Measurements from ENCODE around the gene STUB1. TPM values are rescaled to one million over a fixed set of nuclear protein-coding genes. Genes with fewer than 3 reads are reported as not detected.

STUB1 gene
- total RNA-seq: 100 to 1,000 TPM; 152 to 213 (median 186) TPM

- Histone ChIP-seq H3K27ac (peak within 1 kb of the TSS; percentile 85 to 97 (median 94)), H3K27me3 (no peaks in the 10 kb centered on the region), H3K4me1 (peaks cover 0 to 61% (median 46%) of the 10 kb centered on the region in 4 donors), H3K9me3 (no peaks in the 10 kb centered on the region), H3K4me3 (peak within 1 kb of the TSS; percentile 69 to 91 (median 85)), H3K36me3 (peaks cover 0 to 22% (median 15%) of the 10 kb centered on the region in 3 donors)
- WGBS, 2 donors: 0 to 1% methylated on average over 32 to 44 of the region's 91 CpGs
- TF ChIP-seq POLR2A (IDR thresholded peaks at IDR 0.05) (peak; percentile 59 to 88), EP300 (IDR thresholded peaks at IDR 0.05) (peak in 1 of 2 donors; percentile 60), CTCF (IDR thresholded peaks at IDR 0.05) (peak in 1 of 5 experiments; percentile 29)
- peak; percentile 74 to 81 for DNase-seq (ENCODE audit: low spot score in 2 of 2)
Observed at GRCh38 chr16:679814-680624, at the start of gene STUB1. Gene STUB1, plus strand, starts transcription at chr16:680410. Its CDS starts 116 bp downstream, at chr16:680526.

GRCh38 chr16:630815-631405, 49.3 kb upstream of the STUB1 start, which contains the start of gene WFIKKN1:
Gene WFIKKN1, plus strand, starts transcription at chr16:630985. Its CDS starts 269 bp downstream, at chr16:631254.
- peaks cover 0 to 62% (median 34%) of the 10 kb centered on the region in 4 donors for H3K4me1 ChIP-seq
- no peak within 1 kb of the TSS for H3K4me3 ChIP-seq
- no peak for TF ChIP-seq POLR2A (IDR thresholded peaks at IDR 0.05)
- no peak for TF ChIP-seq EP300 (IDR thresholded peaks at IDR 0.05)
- no peak for TF ChIP-seq CTCF (IDR thresholded peaks at IDR 0.05)
- peak within 1 kb of the TSS in 3 of 4 donors; percentile 56 to 87 (median 76) for H3K27ac ChIP-seq
- H3K27me3 ChIP-seq: no peaks in the 10 kb centered on the region
- DNase-seq (ENCODE audit: low spot score in 2 of 2): no peak
- no peaks in the 10 kb centered on the region for H3K9me3 ChIP-seq
- peaks cover 3 to 59% (median 4%) of the 10 kb centered on the region in 3 donors for H3K36me3 ChIP-seq
- WGBS, 2 donors: 0 to 6% methylated on average over 8 to 13 of the region's 23 CpGs

- Histone ChIP-seq H3K36me3 (peaks cover 0 to 49% (median 4%) of the 10 kb centered on the region in 3 donors), H3K4me1 (peaks cover 0 to 62% (median 34%) of the 10 kb centered on the region in 4 donors), H3K27ac (no peak overlapping the region), H3K27me3 (no peaks in the 10 kb centered on the region), H3K4me3 (no peak overlapping the region), H3K9me3 (no peaks in the 10 kb centered on the region)
- TF ChIP-seq EP300 (IDR thresholded peaks at IDR 0.05): no peak
- no peak for TF ChIP-seq CTCF (IDR thresholded peaks at IDR 0.05)
- no peak for TF ChIP-seq POLR2A (IDR thresholded peaks at IDR 0.05)
- WGBS, 2 donors: 28 to 44% methylated on average over 6 to 9 of the region's 9 CpGs
- no peak for DNase-seq (ENCODE audit: low spot score in 2 of 2)
Observed at GRCh38 chr16:631808-632358, 48.3 kb upstream of the STUB1 start.

- no peaks in the 10 kb centered on the region for H3K27me3 ChIP-seq
- no peak overlapping the region for H3K27ac ChIP-seq
- peaks cover 0 to 41% (median 4%) of the 10 kb centered on the region in 3 donors for H3K36me3 ChIP-seq
- H3K4me1 ChIP-seq: peaks cover 0 to 62% (median 39%) of the 10 kb centered on the region in 4 donors
- TF ChIP-seq POLR2A (IDR thresholded peaks at IDR 0.05): no peak
- TF ChIP-seq EP300 (IDR thresholded peaks at IDR 0.05): no peak
- no peak for TF ChIP-seq CTCF (IDR thresholded peaks at IDR 0.05)
- 92 to 98% methylated on average over 6 to 48 of the region's 67 CpGs for WGBS, 2 donors
- no peak overlapping the region for H3K4me3 ChIP-seq
- H3K9me3 ChIP-seq: no peaks in the 10 kb centered on the region
- no peak for DNase-seq (ENCODE audit: low spot score in 2 of 2)
Observed at GRCh38 chr16:632486-633335, 47.5 kb upstream of the STUB1 start.

All from tibial nerve (tissue), 4 donors.